ENCODE results near the gene ACAN.

Gene ACAN

DNA sequence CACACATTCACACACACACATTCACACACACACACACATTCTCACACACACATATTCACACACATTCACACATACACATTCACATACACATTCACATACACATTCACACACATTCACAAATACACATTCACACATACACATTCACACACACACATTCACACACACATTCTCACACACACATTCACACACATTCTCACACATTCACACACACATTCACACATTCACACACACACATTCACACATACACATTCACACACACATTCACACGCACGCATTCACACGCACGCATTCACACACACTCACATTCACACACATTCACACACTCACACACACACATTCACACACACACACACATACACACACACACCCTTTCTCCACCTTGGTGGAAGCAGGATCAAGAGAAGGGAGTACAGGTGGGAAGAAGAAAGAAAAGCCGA, 97.8 kb downstream of the ACAN start:
- in situ Hi-C loops (cut with MboI; ENCODE audit: low sequenced_read_pairs): loop anchor here (10.0 to 25.0 kb wide), 2 partner anchors 114 to 286 kb away; no protein-coding TSS in a partner anchor

DNA sequence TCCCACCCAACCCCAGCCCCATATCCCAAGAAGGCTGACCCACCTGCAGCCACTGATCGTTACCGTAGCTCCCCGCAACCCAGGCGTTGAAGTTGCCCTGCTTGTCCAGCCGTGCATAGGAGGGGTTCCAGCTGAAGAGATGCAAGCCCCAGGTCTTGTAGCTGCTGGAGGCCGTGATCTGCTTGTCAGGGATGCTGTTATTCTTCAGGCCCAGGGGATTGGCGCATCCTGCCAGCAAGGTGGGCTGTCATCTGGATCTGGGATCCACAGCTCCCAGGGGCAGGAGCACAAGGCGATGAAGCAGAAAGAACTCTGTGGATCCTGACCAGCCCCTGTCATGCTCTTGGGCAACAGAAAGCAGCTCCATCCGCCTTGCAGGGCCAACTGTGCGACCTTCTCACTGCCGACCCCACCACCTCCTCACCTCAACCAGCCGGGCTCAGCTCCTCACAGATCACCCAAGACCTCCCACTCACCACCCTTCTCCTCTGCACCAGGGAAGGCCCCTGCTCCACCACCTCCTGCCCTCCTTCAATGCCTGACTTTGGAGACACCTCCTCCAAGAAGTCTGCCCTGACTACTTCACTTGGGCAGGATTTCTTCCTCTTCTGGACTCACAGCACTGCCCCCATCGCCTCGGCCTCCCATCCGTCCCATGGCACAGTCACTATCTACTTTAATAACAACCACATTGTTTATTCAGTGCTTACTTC, 98.4 kb downstream of the ACAN start:
- in situ Hi-C loops (cut with MboI; ENCODE audit: low sequenced_read_pairs): loop anchor here (10.0 to 25.0 kb wide), 2 partner anchors 113 to 286 kb away; no protein-coding TSS in a partner anchor

DNA sequence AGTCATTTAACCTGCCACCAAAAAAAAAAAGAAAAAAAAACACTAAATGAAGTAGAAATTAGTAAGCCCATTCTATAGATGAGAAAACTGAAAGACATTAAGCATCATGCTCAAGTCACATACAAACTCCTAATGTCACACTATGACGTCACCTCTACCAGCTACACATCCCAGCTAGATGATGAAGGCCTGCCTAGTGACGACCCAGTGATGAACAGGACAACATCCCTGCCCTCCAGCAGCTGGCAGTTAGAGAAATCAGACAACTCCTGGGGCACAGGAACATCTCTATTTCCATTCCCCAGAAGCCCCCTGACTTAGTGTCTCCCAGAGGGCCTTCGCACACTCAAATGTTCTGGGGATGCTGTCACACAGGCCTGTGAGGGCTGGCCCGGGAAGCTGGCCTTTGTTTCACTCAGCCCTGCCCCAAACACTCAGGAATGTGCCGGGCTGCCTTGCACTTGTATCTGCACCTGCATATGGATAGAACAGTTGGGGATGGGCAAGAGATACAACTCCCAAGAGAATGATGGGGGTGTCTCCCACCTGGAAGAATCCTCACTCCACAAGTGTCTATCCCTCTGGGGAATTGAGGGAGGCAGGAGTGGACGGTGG, 99.1 kb downstream of the ACAN start:
- in situ Hi-C loops (cut with MboI; ENCODE audit: low sequenced_read_pairs): loop anchor here (10.0 to 25.0 kb wide), 2 partner anchors 112 to 285 kb away; no protein-coding TSS in a partner anchor

DNA sequence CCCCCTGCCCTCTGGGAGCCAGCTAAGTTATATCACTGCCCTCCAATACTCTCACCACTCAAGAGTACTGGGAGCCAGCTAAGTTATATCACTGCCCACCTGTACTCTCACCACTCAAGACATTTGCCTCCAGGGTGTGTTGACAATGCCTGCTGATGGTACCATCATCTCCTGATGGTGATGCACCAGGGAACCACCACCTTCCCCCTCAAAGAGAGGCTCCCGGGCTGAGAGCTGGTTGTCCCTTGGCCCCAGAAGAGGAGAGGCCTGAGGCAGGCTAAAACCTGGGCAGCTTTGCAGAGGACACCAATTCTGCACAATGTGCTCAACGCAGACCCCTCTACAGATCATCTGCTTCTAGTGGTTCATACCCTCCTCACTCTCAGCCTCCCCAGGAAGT, 99.6 kb downstream of the ACAN start:
- in situ Hi-C loops (cut with MboI; ENCODE audit: low sequenced_read_pairs): loop anchor here (10.0 to 25.0 kb wide), 2 partner anchors 112 to 284 kb away; no protein-coding TSS in a partner anchor

DNA sequence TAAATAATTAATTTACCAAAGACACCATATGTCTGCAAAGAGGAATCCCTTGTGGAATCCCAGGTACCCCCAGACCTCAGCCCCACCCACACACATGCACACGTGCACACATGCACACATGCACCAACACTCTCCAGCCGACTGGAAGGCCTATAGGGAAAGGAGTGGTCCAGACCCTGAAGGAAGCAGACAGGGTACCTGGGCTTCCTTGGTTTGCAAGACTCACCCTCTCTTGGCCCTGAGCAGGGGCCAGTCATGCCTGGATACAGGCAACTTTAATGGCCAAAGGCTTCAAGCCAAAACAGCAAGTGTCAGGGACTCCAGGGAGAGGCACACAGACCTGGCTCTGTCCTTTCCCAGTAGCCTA, 101.0 kb downstream of the ACAN start:
- in situ Hi-C loops (cut with MboI; ENCODE audit: low sequenced_read_pairs): loop anchor here (10.0 to 25.0 kb wide), 2 partner anchors 111 to 283 kb away; no protein-coding TSS in a partner anchor

DNA sequence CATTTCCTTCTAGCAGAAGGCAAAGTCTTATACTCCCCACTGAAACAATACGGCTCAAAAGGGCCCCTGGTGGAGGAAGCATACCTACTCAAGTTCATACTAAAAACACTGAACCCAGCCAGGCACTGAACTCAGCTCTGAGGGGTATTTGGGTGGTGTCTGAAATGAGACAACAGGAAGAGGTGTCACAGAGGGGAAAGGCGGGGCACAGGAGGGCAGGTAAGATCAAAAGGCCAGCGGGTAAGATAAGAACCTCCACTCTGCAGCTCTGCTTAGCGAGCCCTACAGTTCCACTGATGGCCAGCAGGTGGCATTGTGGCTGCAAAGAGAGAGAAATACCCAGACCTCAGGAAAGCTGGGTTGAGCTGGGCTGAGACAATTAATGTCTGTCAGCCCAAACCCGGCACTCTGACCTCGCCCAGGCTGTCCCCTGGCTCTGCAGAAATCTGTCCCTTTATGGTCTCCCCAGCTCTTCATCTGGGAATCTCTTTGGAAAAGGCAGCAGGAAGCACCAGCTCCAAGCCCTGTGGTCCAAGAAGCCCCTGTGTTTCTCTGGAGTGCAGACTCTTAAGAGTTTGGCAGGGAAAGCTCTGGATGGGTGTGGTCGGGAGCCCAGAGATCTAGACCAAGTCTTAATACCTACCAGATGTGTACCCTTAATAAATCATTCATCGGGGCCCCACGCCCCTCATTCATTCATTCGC, 101.5 kb downstream of the ACAN start:
- in situ Hi-C loops (cut with MboI; ENCODE audit: low sequenced_read_pairs): loop anchor here (10.0 to 25.0 kb wide), 2 partner anchors 110 to 283 kb away; no protein-coding TSS in a partner anchor

DNA sequence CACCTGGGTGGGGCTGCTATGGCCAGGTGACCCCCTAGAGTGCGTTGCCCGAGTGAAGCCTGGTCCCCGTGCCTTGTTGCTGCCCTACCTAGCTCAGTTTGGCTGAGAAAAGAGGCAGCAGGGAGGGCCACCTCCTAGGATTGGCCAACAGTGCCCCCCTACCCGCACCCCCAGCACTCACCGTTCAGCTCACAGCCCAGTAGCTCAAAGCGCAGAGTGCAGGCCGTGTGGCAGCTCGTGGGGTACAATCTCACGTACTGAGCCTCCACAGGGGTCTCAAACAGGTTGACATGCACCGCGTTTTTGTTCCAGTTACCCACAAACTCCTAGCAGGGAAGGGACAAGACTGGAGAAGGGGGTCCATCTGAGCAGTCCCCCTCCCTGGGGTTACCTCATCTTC, 102.3 kb downstream of the ACAN start:
- in situ Hi-C loops (cut with MboI; ENCODE audit: low sequenced_read_pairs): loop anchor here (10.0 to 25.0 kb wide), 2 partner anchors 109 to 282 kb away; no protein-coding TSS in a partner anchor

DNA sequence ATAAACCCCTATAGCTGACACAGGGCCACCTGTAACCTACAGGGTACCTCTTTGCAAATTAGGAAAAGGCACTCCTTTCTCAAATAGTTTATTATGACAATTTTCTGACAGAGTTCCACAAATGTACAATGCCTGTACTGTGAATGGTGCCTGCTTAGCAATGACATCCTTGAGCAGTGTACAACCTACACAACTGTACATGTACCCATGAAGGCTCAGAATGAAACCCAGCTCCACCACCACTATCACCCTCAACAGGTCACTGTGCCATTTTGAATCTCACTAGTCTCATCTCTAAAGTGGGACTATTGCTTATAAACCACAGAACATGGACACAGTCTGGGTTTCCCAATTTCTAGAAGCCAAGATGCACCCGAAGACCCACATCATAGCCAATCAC, 102.9 kb downstream of the ACAN start:
- in situ Hi-C loops (cut with MboI; ENCODE audit: low sequenced_read_pairs): loop anchor here (10.0 to 25.0 kb wide), 2 partner anchors 109 to 281 kb away; no protein-coding TSS in a partner anchor

DNA sequence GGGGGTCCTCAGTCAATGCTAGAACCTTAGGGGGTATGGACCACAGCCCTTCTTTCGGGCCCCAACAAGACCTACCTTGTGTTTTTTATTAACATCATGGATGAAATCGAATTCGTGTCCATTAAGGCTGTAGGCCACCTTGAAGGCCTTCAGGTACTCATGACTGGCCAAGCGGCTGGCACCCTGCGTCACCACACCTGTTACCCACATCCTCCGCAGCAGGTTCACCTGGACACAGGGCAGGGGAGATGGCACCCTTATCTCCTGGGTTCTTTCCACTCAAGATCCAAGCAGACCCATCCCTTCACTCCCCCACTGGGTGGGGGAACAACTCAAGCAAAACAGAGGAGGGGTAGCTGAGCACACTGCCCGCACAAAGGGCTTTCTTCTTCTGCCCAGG, 103.3 kb downstream of the ACAN start:
- in situ Hi-C loops (cut with MboI; ENCODE audit: low sequenced_read_pairs): loop anchor here (10.0 to 25.0 kb wide), 2 partner anchors 108 to 281 kb away; no protein-coding TSS in a partner anchor

DNA sequence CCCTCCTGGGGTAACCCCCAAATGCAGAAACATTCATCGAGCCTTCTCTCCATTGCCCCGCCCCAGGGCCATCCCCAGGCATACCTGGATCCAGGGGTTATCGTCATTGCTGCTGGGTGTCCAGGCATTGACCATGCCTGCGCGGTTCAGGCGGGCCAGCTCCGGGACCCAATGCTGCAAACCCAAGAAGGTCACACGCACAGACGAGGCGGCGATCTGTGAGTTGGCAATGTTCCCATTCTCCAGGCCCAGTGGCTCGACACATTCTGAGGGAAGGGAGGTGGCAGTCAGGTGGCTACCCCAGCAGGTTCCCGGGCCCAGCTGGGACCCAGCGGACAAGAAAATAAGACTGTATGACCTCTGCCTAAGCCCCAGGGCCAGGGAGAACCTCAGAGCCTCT, 103.9 kb downstream of the ACAN start:
- in situ Hi-C loops (cut with MboI; ENCODE audit: low sequenced_read_pairs): loop anchor here (10.0 to 25.0 kb wide), 2 partner anchors 108 to 280 kb away; no protein-coding TSS in a partner anchor

DNA sequence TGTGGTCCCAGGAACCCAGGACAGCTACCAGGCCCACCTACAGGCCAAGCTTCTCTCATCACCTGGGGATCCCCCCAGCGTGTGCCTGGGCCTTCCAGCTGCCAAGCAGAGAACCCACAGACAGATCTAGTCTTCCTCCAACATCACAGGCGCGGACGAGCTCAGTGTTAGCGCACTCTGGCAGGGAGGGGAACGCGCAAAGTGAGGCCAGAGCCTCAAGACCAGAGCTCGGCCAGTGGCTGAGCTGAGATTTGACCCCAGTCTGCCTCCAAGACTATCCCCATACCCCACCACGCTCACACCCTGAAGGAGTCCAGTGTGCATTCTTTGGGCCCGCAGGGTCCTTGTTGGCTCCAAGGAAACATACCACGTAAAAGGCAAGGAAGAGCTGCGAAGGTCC, 104.9 kb downstream of the ACAN start:
- in situ Hi-C loops (cut with MboI; ENCODE audit: low sequenced_read_pairs): loop anchor here (10.0 to 25.0 kb wide), 2 partner anchors 107 to 279 kb away; no protein-coding TSS in a partner anchor

DNA sequence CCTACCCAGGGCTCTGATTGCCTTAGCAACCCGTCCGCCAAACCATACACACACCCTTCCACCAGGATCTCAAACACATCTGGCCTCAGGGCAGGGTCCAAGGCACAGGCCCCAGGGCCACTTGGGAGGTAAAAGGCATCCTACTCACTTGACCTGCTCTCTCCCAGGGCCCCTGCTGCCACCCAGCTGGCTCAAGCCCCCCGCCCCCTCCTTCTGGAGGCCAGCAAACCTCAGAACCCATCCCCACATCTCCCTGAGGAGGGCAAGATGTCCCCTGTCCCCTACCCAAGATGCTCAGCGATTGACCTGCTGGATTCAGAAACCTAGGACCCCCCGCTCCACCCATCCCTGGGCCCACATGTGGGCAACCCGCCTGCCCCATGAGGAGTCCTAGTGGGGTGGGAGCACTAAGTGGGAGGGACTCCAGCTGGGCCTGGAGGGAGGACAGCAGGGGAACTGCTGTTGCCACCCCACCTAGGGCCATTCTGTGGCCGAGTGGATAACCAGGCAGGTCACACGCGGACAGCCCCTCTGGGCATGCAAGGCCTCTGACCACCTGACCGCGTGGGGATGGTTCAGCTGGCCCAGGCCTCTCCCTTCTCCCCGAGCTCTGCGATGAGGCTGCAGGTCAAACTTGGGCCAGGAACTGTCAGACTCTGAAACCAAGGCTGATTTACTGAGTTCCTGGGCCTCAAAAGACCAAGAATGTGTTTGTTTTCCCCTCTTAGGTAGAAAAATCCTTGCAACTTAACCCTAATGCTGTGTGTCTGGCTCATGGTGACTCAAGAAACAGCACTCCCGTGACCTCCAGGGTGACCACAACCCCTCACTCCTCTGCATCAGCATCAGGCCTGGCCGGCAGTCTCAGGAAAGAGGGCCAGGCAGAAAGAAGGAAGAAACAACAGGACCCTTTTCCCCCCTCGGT, 105.7 kb downstream of the ACAN start:
- in situ Hi-C loops (cut with MboI; ENCODE audit: low sequenced_read_pairs): loop anchor here (10.0 to 25.0 kb wide), 2 partner anchors 106 to 278 kb away; no protein-coding TSS in a partner anchor

DNA sequence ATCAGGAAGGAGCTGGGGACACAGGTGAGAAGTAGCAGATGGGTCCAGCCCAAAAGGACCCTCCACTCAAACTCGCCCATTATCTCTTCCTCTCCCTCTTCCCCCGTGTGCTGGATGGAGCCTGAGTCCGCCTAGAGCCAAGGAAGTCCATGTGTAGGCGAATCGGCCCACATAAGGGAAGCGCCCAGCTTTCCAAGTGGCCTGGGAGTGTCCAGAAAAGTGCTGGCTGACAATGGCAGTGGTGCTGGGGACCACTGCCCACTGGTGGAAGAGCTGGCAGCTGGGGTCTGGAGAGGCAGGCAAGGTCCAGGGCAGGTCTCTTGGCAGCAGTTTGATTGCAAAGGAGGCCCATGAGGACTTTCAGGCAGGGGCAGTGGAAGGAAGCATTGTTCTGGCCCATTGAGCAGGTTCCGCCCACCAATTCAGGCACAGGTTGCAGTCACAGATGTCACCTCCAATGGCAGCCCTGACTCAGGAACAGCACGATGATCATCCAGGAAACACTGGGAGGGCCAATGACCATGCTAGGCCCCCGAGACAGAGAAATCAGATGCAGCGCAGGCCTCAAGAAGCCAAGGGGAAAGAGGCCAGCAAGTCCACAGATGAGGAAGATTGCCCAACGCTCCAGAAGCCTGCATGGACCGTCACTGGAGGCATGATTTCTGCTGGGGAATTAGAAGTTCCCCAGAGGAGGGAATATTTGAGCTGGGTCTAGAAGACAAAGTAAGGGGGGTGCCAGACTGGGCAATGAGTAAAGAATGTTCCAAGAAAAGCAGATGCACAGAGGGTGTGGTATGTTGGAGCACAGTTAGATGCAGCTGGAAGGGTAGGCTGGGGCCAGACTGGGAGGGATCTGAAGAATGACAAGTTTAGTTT, 107.0 kb downstream of the ACAN start:
- in situ Hi-C loops (cut with MboI; ENCODE audit: low sequenced_read_pairs): loop anchor here (10.0 to 25.0 kb wide), 2 partner anchors 105 to 277 kb away; no protein-coding TSS in a partner anchor

DNA sequence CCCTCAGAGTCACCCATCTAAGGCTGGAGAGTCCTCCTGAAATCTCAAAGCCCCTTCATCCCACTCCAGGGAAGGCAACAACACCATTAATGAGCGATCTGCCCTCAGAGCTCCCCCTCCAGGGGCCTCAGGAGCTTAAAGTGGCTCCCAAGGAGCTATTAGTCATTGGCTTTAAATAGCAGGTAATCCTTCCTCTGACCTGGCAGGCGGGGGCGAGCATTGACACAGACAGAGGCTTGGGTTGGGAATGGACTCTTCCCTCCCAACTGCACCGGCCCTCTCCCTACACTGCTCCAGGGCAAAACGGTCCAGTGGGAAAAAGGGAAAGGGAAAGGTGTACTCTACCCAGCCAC, 108.5 kb downstream of the ACAN start:
- in situ Hi-C loops (cut with MboI; ENCODE audit: low sequenced_read_pairs): loop anchor here (25.0 kb wide), 1 partner anchor 276 kb away; no protein-coding TSS in a partner anchor

DNA sequence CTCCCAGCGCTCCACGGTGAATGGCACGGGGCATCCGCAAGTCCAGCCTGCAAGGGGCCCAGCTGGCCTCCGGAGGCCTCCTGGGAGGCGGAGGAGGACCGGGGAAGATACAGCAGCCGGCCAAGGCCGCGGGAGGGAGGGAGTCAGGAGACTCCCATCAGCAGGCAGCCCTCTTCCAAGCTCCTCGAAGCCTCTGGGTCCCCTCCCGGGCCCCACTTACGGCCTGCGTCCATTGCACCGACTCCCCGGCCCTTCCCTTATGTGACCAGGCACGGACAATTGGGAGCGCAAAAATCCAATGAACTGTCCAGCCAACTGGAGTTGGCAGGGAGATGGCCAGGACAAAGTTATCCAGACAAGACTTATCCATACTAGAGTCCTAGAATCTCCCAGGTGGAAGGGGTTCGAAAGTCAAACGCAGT, 109.3 kb downstream of the ACAN start:
- in situ Hi-C loops (cut with MboI; ENCODE audit: low sequenced_read_pairs): loop anchor here (25.0 kb wide), 1 partner anchor 275 kb away; no protein-coding TSS in a partner anchor

DNA sequence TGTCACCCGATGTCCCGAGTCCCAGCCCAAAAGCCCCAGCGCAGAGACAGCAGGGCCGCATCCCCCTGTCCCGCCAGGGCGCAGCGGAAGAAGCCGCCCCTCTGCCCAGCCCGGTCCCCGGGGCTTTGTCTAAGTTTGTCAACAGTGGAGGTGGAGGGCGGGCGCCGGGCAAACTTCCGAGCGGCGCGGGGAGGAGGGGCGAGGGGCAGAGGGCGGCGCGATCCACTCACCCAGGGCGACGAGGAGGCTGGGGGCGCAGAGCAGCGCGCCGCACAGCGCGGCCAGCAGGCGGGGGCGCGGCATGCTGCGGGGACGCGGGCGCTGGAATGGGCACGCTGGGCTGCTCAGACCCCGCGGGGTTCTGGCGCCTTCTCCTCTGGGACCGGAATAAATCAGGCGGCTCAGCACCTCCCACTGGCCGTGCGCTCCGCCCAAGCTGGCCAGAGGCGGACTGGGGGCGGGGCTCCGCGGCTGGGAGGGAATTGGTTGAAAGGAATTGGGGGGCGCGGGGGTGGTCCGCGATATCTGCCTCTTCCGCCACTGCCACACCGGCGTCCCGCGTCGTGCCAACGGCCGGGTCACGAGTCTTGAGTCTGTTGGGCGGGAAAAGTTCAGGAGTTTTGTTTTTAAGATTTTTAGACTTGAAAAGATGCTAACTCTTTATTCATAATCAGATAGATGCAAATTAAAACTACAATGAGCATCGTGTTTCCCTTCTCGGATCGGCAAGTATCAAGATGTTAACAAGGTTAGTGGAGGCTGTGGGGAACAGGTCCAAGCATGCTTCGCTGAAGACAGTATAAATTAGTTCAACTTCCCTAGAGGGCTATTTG, 110.0 kb downstream of the ACAN start, which contains the start of gene MFGE8:
MFGE8 (minus strand) TSS at position 363 of the 833 bp plus-strand sequence; CDS start at position 303, 60 bp downstream.
- in situ Hi-C loops (cut with MboI; ENCODE audit: low sequenced_read_pairs): loop anchor here (25.0 kb wide), 1 partner anchor 274 kb away; no protein-coding TSS in a partner anchor

DNA sequence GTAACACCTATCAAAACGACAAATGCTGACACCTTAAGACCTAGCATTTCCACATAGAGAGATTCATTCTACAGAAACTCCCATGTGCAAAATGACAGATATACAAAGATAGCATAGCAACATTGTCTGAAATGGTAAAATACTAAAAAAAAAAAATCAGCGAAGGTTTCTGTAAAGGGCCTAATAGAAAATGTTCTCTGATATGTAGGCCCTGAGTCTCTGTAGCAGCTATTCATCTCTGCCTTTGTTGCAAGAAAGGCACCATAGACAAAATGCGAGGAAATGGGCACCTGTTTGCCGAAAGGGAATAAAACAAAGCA, 110.6 kb downstream of the ACAN start:
- in situ Hi-C loops (cut with MboI; ENCODE audit: low sequenced_read_pairs): loop anchor here (25.0 kb wide), 1 partner anchor 273 kb away; no protein-coding TSS in a partner anchor

DNA sequence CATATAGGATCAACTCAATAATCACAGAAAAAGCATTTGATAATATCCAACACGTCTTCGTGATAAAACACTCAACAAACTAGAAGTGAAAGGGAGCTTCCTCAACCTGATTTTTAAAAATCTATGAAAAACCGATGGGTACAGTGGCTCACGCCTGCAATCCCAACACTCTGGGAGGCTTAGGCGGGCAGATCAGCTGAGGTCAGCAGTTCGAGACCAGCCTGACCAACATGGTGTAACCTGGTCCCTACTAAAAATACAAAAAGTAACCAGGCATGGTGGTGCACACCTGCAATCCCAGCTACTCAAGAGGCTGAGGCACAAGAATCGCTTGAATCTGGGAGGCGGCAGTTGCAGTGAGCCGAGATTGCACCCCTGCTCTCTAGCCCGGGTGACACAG, 112.1 kb downstream of the ACAN start:
- in situ Hi-C loops (cut with MboI; ENCODE audit: low sequenced_read_pairs): loop anchor here (25.0 kb wide), 1 partner anchor 272 kb away; no protein-coding TSS in a partner anchor

Measured in HL-60/S4 treated with phorbol 12-myristate 13-acetate at 8.2 ng/mL for 4 days and 3 days (cell line).